MG63 (cell line): ENCODE data around the gene CDC42EP3. TPM values are rescaled to one million over a fixed set of nuclear protein-coding genes. Genes with fewer than 3 reads are reported as not detected.

Source experiments
- DNase-seq: peaks from one replicate; pipeline ENCODE4 v3.0.0-alpha.2; 2020
- H3K27me3 ChIP-seq: fragments of 250-450 bp; sonication (Bioruptor Pico); 2 replicates; pipeline ENCODE4 v1.5.1; 2020; ENCODE audit warnings: mild to moderate bottlenecking, moderate library complexity
- H3K36me3 ChIP-seq: fragments of 250-450 bp; sonication (Bioruptor Pico); 2 replicates; pipeline ENCODE4 v1.5.1; 2020; ENCODE audit warnings: mild to moderate bottlenecking, moderate library complexity
- H3K4me3 ChIP-seq: fragments of 250-450 bp; sonication (Bioruptor Pico); 2 replicates; pipeline ENCODE4 v1.5.1; 2020; ENCODE audit warnings: mild to moderate bottlenecking, moderate library complexity
- H3K9me3 ChIP-seq: fragments of 250-450 bp; sonication (Bioruptor Pico); 2 replicates; pipeline ENCODE4 v1.5.1; 2020; ENCODE audit warnings: mild to moderate bottlenecking, moderate library complexity
- total RNA-seq: library from RNA; depleted of rRNA; stranded (reverse); fragments of >200 nt; shearing (Covaris generic); gene quantifications from 2 replicates; pipeline ENCODE4 v1.2.3, GENCODE V29; 2014; ENCODE audit warnings: low replicate concordance

Gene CDC42EP3
- total RNA-seq, 1 experiment from 2014 or later = 32.4 TPM

DNA sequence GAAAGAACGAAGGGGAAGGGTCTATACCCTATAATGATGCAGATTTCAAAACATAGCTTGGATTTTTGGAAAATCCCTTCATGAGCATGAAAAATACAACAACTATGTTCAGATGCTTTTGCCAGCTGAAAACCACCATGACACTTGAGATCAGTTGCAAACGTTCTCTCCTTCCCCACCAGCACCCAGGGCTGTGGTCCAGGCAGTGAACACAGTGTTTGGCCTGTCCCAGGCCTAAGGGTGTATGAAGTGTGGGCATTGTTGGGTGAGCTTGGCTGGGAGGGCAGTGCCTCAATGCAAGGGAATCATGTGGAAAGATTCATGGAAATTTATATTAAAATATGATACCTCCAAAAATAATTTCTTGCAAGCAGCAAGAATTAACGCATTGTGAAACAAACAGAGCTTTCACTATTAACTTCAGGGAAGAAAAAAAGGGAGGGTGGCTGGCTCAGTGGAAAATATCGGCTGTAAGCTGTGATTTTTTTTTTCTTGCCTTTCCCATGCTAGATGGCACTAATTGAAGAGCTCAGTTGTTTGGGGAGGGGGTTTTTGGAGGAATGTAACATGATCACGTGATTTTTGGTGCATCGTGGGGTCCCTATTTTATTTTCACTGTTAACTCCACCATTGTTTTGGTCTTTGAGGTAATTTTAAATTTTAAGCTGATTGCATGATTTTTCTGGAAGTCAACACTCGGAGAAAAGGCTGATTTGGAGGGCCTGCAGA is 52.0 kb downstream of the CDC42EP3 start:
- H3K4me3 ChIP-seq = no peak overlapping the region
- peak; percentile 65 for DNase-seq
- no peaks in the 10 kb centered on the region for H3K36me3 ChIP-seq

GRCh38 chr2:37618326-37618725 is 53.1 kb downstream of the CDC42EP3 start:
- no peaks in the 10 kb centered on the region for H3K9me3 ChIP-seq
- no peak overlapping the region for H3K4me3 ChIP-seq
- H3K27me3 ChIP-seq = no peaks in the 10 kb centered on the region
- DNase-seq = no peak
- no peaks in the 10 kb centered on the region for H3K36me3 ChIP-seq

More for the DNA sequence above, 52.0 kb downstream of the CDC42EP3 start:
- no peaks in the 10 kb centered on the region for H3K9me3 ChIP-seq
- H3K27me3 ChIP-seq = no peaks in the 10 kb centered on the region

DNA sequence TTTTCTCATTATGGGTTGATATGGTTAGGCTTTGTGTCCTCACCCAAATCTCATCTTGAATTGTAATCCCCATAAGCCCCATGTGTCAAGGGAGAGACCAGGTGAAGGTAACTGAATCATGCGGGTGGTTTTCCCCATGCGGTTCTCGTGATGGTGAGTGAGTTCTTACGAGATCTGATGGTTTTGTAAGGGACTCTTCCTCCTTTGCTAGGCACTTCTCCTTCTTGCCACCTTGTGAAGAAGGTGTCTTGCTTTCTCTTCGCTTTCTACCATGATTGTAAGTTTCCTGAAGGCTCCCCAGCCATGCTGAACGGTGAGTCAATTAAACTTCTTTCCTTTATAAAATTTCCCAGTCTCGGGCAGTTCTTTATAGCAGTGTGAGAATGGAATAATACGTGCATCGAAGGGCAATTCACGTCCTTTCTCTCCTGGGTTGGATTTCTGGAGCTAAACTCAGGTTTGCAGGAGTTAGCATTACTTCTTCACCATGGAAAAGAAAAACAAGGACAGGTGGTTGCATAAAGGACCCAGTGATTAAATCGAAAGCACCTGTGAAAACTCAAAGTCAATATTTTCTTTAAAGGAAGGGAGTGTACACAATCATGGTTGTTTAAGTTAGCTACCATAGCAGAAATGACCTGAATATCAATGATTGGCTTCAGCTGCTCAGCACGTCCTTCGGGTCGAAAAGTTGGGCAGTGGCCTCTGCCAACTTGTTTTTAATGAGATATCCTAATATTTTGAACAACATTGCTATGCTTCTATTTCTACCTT is 54.1 kb downstream of the CDC42EP3 start:
- no peaks in the 10 kb centered on the region for H3K27me3 ChIP-seq
- no peaks in the 10 kb centered on the region for H3K9me3 ChIP-seq
- H3K36me3 ChIP-seq = no peaks in the 10 kb centered on the region
- no peak overlapping the region for H3K4me3 ChIP-seq
- no peak for DNase-seq

DNA sequence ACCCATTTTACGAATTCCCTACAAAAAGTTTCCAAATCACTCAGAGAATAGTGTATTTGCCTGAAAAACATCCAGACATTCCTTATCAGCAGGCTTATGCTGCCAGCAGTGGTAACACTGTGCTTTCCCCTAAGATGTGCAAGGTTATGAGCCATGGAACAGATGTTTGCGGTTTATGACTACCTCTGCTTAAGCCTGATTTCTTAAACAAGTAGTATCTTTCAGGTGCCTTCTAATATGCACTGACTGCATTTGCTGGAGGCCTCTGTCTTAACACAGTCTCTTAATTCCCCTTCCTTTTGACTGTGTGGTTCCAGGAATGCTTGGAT is 54.8 kb downstream of the CDC42EP3 start:
- no peaks in the 10 kb centered on the region for H3K27me3 ChIP-seq
- no peak overlapping the region for H3K4me3 ChIP-seq
- DNase-seq = no peak
- no peaks in the 10 kb centered on the region for H3K9me3 ChIP-seq
- no peaks in the 10 kb centered on the region for H3K36me3 ChIP-seq

DNA sequence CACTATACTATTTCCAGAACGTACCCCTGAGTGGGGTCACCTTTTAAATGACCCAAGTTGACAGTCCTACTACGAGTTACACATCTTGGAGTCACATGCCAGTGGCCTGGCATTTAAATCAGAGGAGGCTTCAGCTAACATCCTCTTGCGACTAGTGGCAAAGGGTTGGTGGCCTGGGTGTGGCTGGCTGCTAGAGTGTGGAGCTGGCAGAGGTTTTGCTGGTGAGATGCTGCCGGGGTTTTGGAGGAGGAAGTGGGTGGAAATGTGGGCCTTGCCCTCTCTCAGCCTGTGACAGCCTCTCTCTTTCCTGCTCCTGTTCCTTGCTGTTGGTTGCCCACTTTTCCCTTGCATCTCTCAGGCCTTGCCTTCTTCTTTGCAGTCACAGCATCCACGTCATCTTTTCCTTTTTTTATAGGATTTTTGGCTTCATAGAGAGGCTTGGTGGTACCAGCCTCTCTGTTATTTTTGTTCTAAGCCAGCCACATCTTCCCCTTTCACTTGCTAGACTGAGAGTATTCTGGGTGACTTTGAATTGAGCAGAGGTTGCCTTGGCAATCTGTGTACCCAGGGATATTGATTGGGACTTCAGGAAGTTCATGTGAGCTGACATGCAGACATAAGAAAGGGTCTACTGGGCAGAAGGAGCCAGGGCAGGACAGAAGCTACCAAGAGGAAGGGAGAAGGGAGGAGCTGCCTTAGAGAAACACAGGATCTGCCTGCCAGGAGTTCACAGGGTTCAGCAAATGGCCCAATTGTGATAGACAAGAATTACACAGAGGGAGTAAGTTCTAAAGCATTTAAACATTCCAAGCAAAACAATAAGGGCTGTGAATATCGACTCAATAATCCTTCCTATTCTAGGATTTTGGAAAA is 55.4 kb downstream of the CDC42EP3 start:
- Histone ChIP-seq H3K9me3 (no peaks in the 10 kb centered on the region), H3K27me3 (no peaks in the 10 kb centered on the region), H3K4me3 (no peak overlapping the region), H3K36me3 (no peaks in the 10 kb centered on the region)
- no peak for DNase-seq

- H3K9me3 ChIP-seq = no peaks in the 10 kb centered on the region
- H3K36me3 ChIP-seq = no peaks in the 10 kb centered on the region
- H3K27me3 ChIP-seq = no peaks in the 10 kb centered on the region
- H3K4me3 ChIP-seq = no peak overlapping the region
- peak; percentile 39 for DNase-seq
Observed at GRCh38 chr2:37614061-37614738, 57.2 kb downstream of the CDC42EP3 start.

DNA sequence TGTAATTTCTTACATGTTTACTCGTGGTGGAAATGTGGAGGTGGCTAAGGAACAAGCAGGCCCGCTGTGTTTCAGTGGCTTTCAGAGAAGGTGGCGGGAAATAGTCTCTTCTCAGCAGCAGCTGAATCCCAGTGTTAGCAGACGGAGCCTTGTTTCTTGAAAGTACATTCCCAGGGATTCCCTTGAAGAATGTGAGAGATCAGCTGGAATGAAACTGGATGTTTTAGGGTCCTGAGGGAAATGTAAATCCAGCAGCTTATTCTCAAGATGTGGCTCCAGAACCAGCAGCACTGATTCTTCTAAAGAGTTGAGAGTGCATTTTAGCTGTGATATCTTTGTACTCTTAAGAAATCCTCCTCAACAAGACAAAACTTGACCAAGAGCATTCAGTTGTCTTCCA is 59.1 kb downstream of the CDC42EP3 start:
- Histone ChIP-seq H3K36me3 (no peaks in the 10 kb centered on the region), H3K27me3 (no peaks in the 10 kb centered on the region), H3K4me3 (no peak overlapping the region), H3K9me3 (peaks cover 2% of the 10 kb centered on the region)
- no peak for DNase-seq

DNA sequence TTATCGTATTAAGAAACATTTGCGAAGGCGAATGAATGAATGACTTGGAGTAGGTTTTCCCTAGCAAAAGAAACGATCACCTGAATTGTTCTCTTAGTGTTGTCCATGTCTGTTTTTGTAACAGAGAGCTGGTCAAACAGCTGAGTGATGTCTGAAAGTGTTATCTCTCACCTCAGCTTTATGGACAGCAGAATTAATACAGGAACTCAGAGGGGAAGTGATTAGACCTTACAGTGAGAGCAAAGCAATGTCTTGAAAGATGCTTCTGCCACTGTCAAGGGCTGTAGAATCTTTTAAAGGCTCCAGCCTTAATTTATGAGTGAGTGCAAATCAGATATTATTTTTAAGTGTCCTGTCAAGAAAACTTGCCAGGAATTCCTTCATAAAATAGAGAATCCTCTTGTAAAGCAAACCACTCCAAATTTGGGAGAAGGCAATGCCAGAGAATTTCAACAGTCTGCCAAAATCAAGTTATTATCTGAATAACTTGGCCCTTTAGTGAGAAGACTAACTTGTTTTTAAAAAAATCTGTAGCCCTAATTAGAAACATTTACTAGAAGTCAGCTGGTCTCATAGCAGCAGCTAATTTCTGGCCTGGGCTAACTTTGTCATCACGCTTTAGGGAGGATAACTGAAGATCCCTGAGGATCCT is 60.7 kb downstream of the CDC42EP3 start:
- Histone ChIP-seq H3K9me3 (peaks cover 8% of the 10 kb centered on the region), H3K4me3 (no peak overlapping the region), H3K27me3 (no peaks in the 10 kb centered on the region), H3K36me3 (no peaks in the 10 kb centered on the region)
- DNase-seq = no peak

- Histone ChIP-seq H3K9me3 (peaks cover 11% of the 10 kb centered on the region), H3K4me3 (no peak overlapping the region), H3K36me3 (no peaks in the 10 kb centered on the region), H3K27me3 (no peaks in the 10 kb centered on the region)
- DNase-seq = no peak
Observed at GRCh38 chr2:37609782-37610181, 61.7 kb downstream of the CDC42EP3 start.

GRCh38 chr2:37604716-37605115 is 66.7 kb downstream of the CDC42EP3 start:
- H3K27me3 ChIP-seq = no peaks in the 10 kb centered on the region
- peak; percentile 29 for DNase-seq
- no peak overlapping the region for H3K4me3 ChIP-seq
- no peaks in the 10 kb centered on the region for H3K36me3 ChIP-seq
- peaks cover 11% of the 10 kb centered on the region for H3K9me3 ChIP-seq

- Histone ChIP-seq H3K27me3 (no peaks in the 10 kb centered on the region), H3K4me3 (no peak overlapping the region), H3K36me3 (no peaks in the 10 kb centered on the region), H3K9me3 (peaks cover 9% of the 10 kb centered on the region)
- no peak for DNase-seq
Observed at GRCh38 chr2:37602702-37603101, 68.7 kb downstream of the CDC42EP3 start.

GRCh38 chr2:37602040-37602439 is 69.4 kb downstream of the CDC42EP3 start:
- H3K27me3 ChIP-seq = no peaks in the 10 kb centered on the region
- peaks cover 5% of the 10 kb centered on the region for H3K9me3 ChIP-seq
- no peak overlapping the region for H3K4me3 ChIP-seq
- no peak for DNase-seq
- H3K36me3 ChIP-seq = no peaks in the 10 kb centered on the region

GRCh38 chr2:37601569-37601968 is 69.9 kb downstream of the CDC42EP3 start:
- Histone ChIP-seq H3K27me3 (no peaks in the 10 kb centered on the region), H3K36me3 (no peaks in the 10 kb centered on the region), H3K4me3 (no peak overlapping the region), H3K9me3 (peaks cover 4% of the 10 kb centered on the region; the same call in 1 of the 2 replicates)
- DNase-seq = no peak

DNA sequence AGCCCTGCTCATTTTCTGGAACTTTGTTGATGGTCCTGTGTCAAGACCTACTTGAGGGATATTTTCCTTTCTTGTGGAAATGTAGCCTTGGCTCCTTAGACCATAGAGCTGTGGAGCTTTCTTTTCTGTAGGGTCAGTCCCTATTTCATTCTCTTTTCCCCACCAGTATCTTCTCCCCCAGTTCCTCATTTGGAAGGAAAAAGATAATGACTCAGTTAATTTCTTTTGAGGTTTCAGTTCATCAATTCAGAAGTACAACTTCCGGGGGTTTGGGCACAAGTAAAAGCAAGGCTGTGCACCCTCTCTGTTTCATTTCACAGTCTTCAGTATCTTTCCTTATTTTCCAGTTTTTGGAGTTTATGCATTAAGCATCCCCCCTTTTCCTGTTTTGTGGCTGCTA is 70.7 kb downstream of the CDC42EP3 start:
- Histone ChIP-seq H3K36me3 (no peaks in the 10 kb centered on the region), H3K9me3 (peaks cover 2% of the 10 kb centered on the region; the same call in 1 of the 2 replicates), H3K27me3 (no peaks in the 10 kb centered on the region), H3K4me3 (no peak overlapping the region)
- no peak for DNase-seq

DNA sequence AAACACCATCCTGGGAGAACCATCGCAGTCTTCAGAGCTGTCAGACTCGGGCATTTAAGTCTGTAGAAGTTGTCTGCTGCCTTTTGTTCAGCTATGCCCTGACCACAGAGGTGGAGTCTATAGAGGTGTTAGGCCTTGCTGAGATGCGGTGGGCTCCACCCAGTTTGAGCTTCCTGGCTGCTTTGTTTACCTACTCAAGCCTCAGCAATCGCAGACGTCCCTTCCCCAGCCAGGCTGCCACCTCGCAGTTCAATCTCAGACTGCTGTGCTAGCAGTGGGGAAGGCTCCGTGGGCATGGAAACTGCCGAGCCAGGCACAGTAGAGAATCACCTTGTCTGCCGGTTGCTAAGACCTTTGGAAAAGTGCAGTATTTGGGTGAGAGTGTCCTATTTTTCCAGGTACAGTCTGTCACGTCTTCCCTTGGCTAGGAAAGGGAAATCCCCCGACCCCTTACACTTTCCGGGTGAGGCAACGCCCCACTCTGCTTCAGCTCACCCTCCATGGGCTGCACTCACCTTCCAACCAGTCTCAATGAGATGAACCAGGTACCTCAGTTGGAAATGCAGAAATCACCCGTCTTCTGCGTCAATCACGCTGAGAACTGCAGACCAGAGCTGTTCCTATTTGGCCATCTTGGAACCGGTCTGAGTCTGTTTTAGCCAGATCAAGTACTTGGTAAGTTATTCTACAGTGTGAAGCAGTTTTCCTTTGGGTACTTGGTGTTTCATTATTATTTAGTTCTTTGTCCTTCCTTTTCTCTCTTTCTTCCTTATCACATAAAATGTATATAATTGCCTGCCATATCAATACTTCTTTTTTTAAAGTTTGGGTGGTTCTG is 71.5 kb downstream of the CDC42EP3 start:
- no peak for DNase-seq
- Histone ChIP-seq H3K36me3 (no peaks in the 10 kb centered on the region), H3K4me3 (no peak overlapping the region), H3K9me3 (peaks cover 3% of the 10 kb centered on the region; the same call in 1 of the 2 replicates), H3K27me3 (no peaks in the 10 kb centered on the region)
